GM12873 (cell line): ENCODE measurements around the gene RPAP3.

Experiments
- TF ChIP-seq, protein P1 (sequence below): IDR thresholded peaks from 2 replicates; pipeline ENCODE4 v1.5.1; 2012; ENCODE audit warnings: low read depth, mild to moderate bottlenecking, moderate library complexity, low read length, control low read depth; ENCODE audit not compliant: insufficient read depth; ENCODE audit errors: missing control alignments

Gene RPAP3, protein sequence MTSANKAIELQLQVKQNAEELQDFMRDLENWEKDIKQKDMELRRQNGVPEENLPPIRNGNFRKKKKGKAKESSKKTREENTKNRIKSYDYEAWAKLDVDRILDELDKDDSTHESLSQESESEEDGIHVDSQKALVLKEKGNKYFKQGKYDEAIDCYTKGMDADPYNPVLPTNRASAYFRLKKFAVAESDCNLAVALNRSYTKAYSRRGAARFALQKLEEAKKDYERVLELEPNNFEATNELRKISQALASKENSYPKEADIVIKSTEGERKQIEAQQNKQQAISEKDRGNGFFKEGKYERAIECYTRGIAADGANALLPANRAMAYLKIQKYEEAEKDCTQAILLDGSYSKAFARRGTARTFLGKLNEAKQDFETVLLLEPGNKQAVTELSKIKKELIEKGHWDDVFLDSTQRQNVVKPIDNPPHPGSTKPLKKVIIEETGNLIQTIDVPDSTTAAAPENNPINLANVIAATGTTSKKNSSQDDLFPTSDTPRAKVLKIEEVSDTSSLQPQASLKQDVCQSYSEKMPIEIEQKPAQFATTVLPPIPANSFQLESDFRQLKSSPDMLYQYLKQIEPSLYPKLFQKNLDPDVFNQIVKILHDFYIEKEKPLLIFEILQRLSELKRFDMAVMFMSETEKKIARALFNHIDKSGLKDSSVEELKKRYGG

DNA sequence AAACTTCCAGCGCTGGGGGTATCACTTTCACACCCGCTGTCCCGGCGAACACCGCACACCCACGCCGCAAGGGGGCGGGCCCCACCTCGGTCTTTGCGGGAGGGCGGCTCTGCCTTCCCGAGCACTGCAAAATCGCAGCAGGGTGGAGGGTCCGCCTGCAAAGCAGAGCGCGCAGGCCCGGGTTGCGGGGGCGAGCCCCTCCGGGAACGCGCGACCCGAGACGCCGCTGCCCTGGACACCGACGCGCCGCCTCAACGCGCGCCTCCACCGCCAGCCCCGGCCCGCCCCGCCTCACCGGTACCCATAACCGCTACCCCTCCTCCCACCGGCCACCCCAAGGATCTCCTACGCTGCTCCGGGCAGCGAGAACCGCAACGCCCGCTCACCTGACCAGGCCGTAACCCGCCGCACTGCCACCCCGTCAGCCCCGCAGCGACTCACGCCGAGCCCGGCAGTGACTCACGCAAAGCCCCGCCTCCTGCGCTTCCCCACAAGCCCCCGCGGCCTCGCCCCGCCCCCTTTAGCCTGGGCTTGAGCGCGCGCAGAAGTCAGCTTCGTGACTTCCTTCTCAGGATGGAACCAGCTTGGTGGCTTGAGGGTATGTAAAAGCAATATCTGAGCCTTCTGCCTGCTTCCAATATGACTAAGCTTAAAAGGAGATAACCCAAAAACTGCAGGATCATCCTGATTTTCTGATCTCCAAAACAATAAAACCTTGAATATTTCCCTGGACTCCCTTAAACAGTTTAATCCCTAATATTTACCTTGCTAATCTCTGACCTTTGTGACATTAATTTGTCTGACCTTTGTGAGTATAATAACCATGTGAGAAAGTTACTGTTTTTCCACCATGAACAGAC, at the start of gene RPAP3:
RPAP3 (minus strand) TSS at position 465 of the 860 bp plus-strand sequence. CDS start 3,190 bp downstream, outside the sequence.
- TF ChIP-seq, protein P1, sequence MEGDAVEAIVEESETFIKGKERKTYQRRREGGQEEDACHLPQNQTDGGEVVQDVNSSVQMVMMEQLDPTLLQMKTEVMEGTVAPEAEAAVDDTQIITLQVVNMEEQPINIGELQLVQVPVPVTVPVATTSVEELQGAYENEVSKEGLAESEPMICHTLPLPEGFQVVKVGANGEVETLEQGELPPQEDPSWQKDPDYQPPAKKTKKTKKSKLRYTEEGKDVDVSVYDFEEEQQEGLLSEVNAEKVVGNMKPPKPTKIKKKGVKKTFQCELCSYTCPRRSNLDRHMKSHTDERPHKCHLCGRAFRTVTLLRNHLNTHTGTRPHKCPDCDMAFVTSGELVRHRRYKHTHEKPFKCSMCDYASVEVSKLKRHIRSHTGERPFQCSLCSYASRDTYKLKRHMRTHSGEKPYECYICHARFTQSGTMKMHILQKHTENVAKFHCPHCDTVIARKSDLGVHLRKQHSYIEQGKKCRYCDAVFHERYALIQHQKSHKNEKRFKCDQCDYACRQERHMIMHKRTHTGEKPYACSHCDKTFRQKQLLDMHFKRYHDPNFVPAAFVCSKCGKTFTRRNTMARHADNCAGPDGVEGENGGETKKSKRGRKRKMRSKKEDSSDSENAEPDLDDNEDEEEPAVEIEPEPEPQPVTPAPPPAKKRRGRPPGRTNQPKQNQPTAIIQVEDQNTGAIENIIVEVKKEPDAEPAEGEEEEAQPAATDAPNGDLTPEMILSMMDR: peak; percentile 58

DNA sequence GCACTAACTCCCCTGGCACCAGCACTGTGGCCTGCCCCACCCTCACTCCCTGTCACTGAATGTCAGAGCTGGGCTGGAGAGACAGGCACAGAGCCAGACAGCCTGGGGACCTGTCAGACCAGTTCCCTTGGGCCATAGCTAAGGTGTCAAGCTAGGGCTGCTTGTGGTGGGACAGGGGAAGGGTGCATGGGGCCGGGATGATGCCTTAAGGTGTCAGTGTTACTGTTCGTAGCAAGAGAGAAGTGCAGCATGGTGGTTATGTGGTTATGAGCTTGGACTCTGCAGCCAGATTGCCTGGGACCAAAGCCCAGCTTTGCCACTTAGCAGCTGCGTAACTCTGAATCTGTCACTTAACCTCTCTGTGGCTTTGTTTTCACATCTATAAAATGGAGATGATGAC, 49.1 kb upstream of the RPAP3 start:
- TF ChIP-seq, protein P1: no peak

DNA sequence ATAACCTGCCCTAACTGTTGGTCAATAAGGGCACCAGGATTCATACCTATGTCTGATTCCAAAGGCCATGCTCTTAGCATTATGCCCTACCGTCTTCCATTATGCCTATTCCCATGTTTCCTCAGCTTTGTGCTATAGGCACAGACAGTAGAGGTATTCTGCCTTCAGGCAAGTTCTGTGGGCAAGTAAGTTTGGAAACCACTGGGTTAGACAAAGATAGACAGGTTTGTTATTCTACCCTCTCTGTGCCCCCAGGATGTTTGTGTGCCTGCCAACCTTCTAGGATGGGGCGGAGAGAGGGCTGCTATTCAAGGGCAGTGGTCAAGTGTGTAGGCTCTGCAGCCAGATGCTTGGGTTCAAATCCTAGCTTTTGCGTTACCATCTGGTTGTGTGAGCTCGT, 48.3 kb upstream of the RPAP3 start:
- TF ChIP-seq, protein P1: no peak

DNA sequence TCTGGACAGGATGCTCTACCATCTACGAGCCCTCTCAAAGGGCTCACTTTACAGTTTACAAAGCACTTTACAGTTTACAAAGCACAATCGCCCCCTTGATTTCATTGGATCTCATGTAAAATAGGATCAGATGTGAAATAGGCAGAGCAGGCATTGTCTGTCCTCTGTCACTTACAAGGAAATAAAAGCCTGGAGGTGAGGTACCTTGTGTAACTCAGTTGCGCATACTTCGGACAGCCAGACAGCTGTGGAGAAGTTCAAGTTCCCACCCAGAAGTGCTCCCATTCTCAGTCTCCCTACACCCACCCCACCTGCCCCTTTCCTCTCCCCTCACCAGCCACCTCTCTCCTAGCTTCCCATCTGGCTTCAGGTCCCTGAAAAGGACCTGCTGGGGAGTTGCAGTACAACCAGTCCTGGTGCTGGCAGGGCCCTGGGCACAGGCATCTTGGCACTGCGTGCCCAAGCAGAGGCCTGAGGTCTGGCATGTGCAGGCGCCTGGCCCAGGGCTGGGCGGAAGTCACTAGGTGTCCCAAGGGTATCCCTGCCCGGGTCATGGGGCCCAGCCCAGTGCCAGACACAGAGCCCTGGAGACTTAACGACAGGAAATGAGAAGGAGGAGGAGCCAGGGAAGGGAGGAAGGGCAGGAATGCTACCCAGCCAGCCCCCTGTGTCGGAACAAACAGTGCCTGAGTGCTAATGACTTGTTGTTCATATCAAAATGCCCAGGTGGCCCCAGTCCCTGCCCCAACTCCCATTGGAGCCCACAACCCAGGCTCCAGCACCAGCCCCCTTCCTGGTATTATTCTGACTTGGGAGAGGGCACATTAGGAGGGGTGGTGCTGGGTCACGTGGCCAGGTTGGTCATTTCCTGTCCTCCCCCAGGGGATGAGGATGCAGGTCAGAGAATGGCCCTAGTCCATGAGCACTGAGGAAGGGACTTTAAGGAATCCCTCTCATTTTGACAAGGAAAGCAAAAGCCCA, 47.5 kb upstream of the RPAP3 start:
- TF ChIP-seq, protein P1: no peak

DNA sequence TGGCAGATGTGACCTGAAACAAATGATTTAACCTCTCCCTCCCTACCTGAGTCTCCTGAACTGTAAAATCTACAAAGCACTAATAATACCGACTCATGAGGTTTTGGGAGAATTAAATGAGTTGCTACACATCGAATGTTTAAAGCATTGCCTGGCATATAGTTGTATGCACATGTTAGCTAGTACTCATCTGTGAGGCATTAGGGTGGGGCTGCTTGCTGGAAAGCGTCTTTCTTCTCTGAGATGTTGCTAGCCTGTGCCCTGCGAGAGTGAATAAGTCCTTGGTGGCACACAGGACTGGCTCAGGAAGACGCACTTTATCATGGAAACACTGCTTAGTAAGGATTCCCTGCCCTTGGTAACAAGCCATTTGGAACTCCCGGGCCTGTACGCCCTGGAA, 46.7 kb upstream of the RPAP3 start:
- TF ChIP-seq, protein P1: no peak

DNA sequence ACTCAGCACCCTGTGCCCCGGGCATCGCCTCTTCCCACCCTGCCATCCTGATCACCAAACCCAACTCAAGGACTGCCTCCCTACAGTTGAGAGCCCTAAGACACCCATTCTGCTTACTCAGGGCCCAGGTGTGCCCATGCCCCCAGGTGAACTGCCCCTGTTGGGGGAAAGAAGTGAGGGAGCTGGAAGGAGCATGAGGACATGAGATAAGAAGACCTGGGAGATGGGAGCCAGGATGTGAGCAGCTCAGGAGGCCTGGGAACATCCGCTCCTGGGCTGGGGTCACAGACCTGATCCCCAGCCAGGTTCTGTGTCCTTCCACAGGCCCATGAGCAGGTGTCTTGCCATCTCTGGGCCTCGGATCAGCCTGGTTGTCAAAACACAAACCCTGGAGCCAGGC, 46.3 kb upstream of the RPAP3 start:
- TF ChIP-seq, protein P1: no peak
